Measurements from ENCODE around the gene ZBTB21. TPM values are rescaled to one million over a fixed set of nuclear protein-coding genes. Genes with fewer than 3 reads are reported as not detected.

ZBTB21 gene
- total RNA-seq, 1 experiment from 2014 or later: 18.1 TPM

DNA sequence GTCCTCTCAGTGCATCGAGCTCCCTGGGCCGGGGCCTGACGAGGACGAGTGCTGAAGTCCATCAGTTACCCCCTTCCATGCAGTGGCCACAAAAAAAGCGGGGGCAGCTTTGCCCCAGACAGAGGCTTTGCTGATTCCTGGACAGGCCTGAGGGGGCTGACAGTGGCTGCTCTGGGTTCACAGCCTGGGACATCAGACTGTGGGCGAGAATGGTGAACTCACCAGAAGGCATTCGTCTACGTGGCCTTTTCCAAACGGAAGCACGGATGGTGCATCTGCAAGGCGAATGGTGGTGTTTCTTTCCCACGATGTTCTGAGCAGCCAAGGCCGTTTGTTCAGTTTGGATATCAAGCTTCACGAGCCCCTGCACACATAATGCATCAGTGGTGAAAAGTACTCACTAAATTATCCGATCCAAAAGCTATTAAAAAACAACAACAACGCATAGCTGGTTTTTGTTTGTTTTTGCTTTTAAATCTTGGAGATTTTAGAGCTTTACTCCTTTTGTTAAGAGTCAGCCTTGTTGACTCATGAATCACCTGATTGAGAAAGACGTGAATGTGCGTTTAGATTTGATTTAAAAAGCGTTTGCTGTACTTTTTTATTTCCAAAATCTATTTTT, 6.3 kb upstream of the ZBTB21 start:
- no peak for DNase-seq
- no peak overlapping the region for H3K9ac ChIP-seq (ENCODE audit: extremely low read depth, insufficient read length, low read length)
- no peaks in the 10 kb centered on the region for H3K36me3 Mint-ChIP-seq (ENCODE audit: insufficient read depth in 1 of 3, low read depth in 3 of 3)
- no peak overlapping the region for H3K56ac ChIP-seq (ENCODE audit: insufficient read length, low read depth, low read length)
- no peak overlapping the region for H3K27ac ChIP-seq (ENCODE audit: insufficient read length, low read depth, low read length)
- no peak overlapping the region for H3K14ac ChIP-seq (ENCODE audit: insufficient read depth, low read length)
- H2BK15ac ChIP-seq (ENCODE audit: low read depth, low read length): no peak overlapping the region
- H3K79me1 ChIP-seq (ENCODE audit: insufficient read depth, low read depth, low read length, poor library complexity, severe bottlenecking): no peaks in the 10 kb centered on the region
- no peak overlapping the region for H2BK120ac ChIP-seq (ENCODE audit: low read depth, low read length, poor library complexity, severe bottlenecking)
- H3K79me2 ChIP-seq (ENCODE audit: insufficient read depth, low read length): no peaks in the 10 kb centered on the region
- no peak overlapping the region for H4K91ac ChIP-seq (ENCODE audit: insufficient read length, low read depth, low read length)
- no peak overlapping the region for H2AFZ ChIP-seq (ENCODE audit: low read length)
- no peak overlapping the region for H2AK5ac ChIP-seq (ENCODE audit: insufficient read length, low read length)
- peaks cover 47% of the 10 kb centered on the region for H3K27me3 Mint-ChIP-seq (ENCODE audit: low read depth)
- H3K27ac Mint-ChIP-seq: no peak overlapping the region
- no peaks in the 10 kb centered on the region; the same call in 1 of the 2 replicates for H3K4me1 ChIP-seq (ENCODE audit: insufficient read depth, low read length)
- no peak overlapping the region for H3K18ac ChIP-seq (ENCODE audit: insufficient read length, low read depth, low read length)
- H3K23ac ChIP-seq (ENCODE audit: insufficient read length, low read depth, low read length): no peak overlapping the region
- H3K23me2 ChIP-seq (ENCODE audit: insufficient read length, low read depth, low read length, poor library complexity, severe bottlenecking): no peaks in the 10 kb centered on the region
- no peak overlapping the region for H2BK5ac ChIP-seq (ENCODE audit: insufficient read length, low read length)
- no peak overlapping the region for H2BK12ac ChIP-seq (ENCODE audit: insufficient read length, low read depth, low read length)
- H3K4me1 Mint-ChIP-seq: peaks cover 3 to 5% of the 10 kb centered on the region in 2 experiments
- no peaks in the 10 kb centered on the region for H4K20me1 ChIP-seq (ENCODE audit: control insufficient read depth, insufficient read depth, insufficient read length)
- no peak overlapping the region for H3K4ac ChIP-seq (ENCODE audit: low read depth, low read length)
- H4K8ac ChIP-seq (replicated peaks; ENCODE audit: insufficient read length, low read depth, low read length): no peak overlapping the region
- H3K27me3 ChIP-seq (ENCODE audit: insufficient read depth, low read length): no peaks in the 10 kb centered on the region; the same call in 1 of the 2 replicates
- peaks cover 3% of the 10 kb centered on the region in 2 experiments; a peak in 2 of 5 replicates for H3K9me3 Mint-ChIP-seq
- H3K4me3 Mint-ChIP-seq: no peak overlapping the region
- TF ChIP-seq, protein P1, sequence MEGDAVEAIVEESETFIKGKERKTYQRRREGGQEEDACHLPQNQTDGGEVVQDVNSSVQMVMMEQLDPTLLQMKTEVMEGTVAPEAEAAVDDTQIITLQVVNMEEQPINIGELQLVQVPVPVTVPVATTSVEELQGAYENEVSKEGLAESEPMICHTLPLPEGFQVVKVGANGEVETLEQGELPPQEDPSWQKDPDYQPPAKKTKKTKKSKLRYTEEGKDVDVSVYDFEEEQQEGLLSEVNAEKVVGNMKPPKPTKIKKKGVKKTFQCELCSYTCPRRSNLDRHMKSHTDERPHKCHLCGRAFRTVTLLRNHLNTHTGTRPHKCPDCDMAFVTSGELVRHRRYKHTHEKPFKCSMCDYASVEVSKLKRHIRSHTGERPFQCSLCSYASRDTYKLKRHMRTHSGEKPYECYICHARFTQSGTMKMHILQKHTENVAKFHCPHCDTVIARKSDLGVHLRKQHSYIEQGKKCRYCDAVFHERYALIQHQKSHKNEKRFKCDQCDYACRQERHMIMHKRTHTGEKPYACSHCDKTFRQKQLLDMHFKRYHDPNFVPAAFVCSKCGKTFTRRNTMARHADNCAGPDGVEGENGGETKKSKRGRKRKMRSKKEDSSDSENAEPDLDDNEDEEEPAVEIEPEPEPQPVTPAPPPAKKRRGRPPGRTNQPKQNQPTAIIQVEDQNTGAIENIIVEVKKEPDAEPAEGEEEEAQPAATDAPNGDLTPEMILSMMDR (conservative IDR thresholded peaks at IDR 0.05): no peak
- no CpG with 5 or more reads among the region's 19 CpGs for WGBS (ENCODE audit: extremely low coverage, insufficient read length, low lambda C conversion rate)
- H3K4me2 ChIP-seq (ENCODE audit: insufficient read depth, insufficient read length, low read length): no peak overlapping the region
- H2BK20ac ChIP-seq (ENCODE audit: low read depth, low read length, poor library complexity, severe bottlenecking): no peak overlapping the region
- H3T11ph ChIP-seq (ENCODE audit: low read length): no peak overlapping the region
- no peaks in the 10 kb centered on the region for H3K9me3 ChIP-seq (ENCODE audit: control insufficient read depth, low read depth, low read length)
- no peak overlapping the region for H4K5ac ChIP-seq (ENCODE audit: insufficient read length, low read depth, low read length)
